ENCODE measurements around the gene TRIM50.
"Not testable (repeated sequence)": the region's sequence is repeated elsewhere in the genome, so short reads cannot be mapped to it uniquely, and the experiment has no call there.

DNA sequence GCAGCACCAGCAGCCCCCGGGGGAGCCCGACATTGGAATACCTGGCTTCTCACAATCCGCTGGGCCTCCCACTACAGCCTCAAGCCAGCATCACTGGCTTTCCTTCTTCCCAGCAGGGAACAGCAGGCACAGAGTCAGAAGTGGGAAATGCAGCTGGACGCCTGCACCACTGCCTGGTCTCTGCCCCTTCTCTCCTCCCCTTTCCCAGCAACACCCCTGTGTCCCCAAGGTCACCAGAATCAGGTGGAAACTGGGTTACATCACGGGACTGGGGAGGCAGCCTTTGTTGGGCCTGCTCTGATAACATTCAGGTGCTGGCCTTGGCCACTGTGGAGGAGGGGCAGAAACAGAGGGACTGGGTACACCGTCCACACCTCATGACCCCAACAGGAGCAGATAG is 2.5 kb downstream of the TRIM50 start:
- TF ChIP-seq, protein P1, sequence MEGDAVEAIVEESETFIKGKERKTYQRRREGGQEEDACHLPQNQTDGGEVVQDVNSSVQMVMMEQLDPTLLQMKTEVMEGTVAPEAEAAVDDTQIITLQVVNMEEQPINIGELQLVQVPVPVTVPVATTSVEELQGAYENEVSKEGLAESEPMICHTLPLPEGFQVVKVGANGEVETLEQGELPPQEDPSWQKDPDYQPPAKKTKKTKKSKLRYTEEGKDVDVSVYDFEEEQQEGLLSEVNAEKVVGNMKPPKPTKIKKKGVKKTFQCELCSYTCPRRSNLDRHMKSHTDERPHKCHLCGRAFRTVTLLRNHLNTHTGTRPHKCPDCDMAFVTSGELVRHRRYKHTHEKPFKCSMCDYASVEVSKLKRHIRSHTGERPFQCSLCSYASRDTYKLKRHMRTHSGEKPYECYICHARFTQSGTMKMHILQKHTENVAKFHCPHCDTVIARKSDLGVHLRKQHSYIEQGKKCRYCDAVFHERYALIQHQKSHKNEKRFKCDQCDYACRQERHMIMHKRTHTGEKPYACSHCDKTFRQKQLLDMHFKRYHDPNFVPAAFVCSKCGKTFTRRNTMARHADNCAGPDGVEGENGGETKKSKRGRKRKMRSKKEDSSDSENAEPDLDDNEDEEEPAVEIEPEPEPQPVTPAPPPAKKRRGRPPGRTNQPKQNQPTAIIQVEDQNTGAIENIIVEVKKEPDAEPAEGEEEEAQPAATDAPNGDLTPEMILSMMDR (IDR thresholded peaks at IDR 0.05): not testable (repeated sequence)
- TF ChIP-seq ZFX (IDR thresholded peaks at IDR 0.05; ENCODE audit: borderline replicate concordance): not testable (repeated sequence)
